GM21528 (cell line): ENCODE results near the gene TMEM30B.
"Not testable (repeated sequence)": the region's sequence is repeated elsewhere in the genome, so short reads cannot be mapped to it uniquely, and the experiment has no call there.

Source experiments
- ATAC-seq: cut with Tn5 transposase; IDR thresholded peaks from one replicate; pipeline ENCODE4 v1.9.1; 2021; ENCODE audit warnings: mild to moderate bottlenecking, moderate library complexity; ENCODE audit not compliant: unreplicated experiment, low FRiP score

The TMEM30B gene

DNA sequence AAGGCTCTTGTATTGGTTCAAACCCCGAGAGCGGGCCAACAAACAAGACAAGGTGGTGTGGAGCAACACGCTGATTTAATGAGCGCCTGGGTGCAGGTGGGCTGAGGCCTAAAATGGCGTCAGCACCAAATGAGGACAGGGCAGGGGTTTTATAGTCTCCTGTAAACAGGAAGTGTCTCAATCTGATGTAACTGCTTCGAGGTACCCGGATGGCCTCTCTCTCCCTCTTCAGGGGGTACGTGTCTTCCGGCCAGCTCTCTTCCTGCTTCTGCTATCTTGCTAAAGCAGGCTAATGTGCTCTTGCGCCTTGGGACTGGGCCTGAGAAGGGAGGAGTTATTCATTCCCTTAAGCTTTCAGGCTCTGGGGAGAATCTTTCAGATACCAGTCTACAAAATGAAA lies 41.9 kb downstream of the TMEM30B start:
- ATAC-seq, result not testable (repeated sequence)

DNA sequence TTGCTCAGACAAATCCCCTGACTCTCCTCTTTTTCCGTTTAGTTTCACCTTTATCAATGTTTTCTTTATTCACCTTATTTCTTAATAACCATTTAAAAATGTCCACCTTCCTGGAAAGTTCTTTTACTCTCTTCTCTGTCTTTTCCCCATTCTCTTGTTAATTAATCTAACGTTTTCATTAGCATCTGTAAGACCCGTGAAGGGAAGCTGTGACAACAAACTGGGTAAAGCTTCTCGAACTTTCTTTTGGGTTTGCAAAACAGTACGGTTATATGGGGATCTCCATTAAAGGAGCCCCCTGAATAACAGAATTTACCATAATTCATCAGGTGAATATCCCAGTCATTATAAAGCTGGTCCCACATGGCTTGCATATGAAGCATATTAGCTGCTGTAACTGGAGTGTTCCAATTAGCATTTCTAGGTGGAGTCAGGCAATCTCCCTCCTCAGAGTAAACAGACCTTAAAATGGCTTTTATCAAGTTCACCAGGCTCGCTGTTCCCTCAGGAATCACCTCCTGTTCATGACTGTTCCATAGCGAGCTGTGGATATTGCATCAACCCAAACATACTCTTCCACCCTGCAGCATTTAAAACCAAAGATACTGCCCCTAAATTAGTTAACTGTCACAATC lies 42.4 kb downstream of the TMEM30B start:
- no peak for ATAC-seq

DNA sequence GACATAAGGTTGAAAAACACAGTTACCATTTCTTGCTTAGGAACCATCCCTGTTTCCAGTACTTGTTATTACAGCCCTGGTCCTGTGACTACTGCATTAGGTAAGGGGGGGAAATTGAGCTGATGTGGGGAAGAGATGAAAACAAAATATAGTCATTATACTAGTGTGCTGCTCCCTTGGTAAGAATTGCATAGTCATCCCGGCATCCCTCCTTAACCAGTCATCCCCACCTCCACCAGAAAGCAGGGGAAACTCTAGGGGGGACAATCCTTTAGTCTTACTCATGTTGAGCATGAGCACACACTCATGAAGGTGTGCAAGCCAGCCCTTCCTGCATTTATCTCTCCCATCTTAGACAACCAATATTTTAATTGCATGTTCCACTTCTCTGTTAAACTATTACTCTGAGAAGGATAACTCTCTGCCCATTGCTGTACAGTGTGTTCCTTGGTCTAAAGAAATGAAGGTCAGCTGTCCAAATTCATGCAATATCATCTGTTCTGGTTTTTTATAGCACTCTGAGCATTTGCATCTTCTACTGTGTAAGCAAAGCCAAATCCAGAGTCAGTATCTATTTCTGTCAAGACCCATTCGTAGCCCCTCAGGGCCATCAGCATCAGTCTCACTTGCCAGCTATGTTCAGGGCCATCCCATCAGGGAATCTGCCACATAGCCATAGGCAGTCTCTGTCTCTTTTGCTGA lies 46.8 kb downstream of the TMEM30B start:
- no peak for ATAC-seq

DNA sequence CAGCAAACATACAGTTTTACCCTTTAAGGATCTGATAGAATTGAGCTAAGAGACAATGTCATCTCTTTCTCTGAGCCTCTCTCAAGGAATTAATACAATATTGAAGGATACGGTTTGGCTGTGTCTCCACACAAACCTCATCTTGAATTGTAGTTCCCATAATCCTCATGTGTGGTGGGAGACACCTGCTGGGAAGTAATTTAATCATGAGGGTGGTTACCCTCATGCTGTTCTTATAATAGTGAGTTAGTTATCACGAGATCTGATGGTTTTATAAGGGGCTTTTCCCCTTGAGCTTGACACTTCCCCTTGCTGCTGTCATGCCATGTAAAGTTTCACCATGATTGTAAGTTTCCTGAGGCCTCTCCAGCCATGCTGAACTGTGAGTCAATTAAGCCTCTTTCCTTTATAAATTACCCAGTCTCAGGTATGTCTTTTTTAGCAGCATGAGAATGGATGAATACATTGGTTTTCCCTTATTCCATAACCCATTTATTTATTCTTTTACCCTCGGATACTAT lies 47.6 kb downstream of the TMEM30B start:
- ATAC-seq, result no peak

DNA sequence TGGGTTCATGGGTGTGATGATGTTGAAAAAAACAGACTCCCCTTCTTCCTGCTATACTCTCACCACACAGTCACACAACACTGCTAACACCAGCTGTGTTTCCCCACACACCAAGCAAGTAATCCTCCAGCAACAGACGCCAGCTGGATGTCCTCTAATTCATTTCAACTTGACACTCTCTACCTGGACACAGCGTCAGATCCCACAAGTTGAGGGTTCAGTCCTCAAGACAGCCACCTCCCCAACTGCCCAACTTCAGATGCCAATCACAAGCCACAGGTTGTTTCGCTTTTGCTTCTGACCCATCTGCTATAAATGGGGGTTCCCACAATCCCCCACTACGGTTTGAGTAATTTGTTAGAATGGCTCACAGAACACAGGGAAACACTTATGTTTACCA lies 49.3 kb downstream of the TMEM30B start:
- no peak for ATAC-seq

DNA sequence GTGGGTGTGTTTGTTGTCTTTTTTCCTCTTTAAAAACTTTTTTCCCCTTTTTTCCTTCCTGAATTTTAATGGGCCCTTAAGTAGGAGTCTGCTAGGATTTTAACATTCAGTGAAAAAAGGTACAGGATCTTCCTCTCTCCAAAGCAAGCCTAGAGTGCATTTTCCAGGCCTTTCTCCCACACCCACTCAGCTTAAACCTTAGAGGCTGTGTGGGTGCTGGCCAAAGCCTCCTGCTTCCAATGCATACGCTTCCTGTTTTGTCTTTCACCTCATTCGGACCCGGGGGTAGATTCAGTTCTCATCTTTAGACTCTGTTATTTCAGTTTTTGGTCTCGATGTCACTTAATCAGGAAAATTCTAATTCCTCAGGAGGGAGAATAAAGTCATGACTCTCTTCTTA lies 51.2 kb downstream of the TMEM30B start:
- no peak for ATAC-seq

DNA sequence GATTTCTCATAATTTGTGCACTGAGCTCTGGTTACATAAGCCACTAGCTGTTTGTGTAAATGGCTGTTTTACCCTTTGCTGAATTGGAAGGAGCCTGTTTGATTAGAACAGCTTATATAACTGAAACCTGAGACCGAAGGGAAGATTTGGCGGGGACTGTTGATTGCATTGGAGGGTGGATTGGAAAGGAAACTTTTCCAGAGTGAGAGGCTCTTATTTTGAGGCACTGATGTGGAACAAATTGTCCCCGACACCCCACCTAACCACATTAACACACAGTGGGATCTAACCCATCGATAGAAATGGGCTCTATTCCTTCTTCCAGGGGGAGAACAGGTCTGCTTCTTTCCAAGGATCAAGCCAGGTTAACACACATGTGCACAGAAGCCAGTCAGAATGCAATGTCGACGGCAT lies 51.7 kb downstream of the TMEM30B start:
- no peak for ATAC-seq

DNA sequence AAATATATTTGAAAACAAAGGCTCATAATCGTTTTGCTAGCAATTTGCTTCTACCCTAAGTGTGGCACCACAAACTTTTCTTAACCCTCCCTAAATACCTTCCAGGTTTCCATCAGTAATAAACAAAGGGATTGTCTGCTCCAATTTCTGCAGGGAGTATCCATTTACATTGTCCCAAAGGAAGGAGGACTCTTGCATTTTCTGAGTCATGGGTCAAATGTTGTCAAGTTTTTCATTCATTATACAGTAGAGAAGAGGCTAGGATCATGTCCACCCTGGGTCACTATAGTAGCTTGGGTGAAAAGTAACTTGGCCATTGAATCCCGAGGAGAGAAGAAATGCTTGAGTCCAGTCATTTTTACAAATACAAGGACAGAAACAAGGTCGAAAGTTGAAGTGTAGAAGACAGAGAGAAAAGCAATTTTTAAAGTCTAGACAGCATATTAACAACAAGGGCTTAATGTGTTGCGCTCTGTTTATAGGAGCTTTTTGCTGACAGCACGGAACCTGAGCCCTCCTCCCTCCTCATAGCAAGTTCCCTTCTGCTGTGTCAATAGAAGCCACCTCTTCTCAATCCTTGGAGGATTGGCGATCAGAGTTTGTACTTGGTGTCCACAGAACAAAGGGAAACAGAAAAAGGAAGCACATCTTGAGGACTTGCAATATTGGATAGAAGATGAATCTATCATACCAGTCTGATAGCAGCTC lies 53.1 kb downstream of the TMEM30B start:
- ATAC-seq, result no peak
